ENCODE data around the gene CNTFR.

DNA sequence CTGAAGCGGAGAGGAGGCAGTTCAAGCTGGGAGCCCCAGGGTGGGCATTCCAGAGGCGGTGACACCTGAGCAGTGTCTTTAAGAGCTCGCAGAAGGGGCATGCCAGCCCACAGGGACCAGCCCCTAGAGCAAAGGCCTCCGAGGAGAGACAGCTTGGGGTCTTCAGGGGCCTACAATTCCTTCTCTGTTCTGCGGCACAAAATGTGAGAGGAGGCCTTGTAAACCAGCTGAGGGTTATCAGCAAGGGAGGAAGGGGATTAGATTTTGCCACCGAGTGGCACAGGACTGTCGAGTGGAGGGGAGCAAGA is 48.6 kb upstream of the CNTFR start:
- TF ChIP-seq CREB1 (IDR thresholded peaks at IDR 0.05), result no peak
- no peak for TF ChIP-seq TBP (IDR thresholded peaks at IDR 0.05; ENCODE audit: low read depth, low read length)
- TF ChIP-seq, protein P1, sequence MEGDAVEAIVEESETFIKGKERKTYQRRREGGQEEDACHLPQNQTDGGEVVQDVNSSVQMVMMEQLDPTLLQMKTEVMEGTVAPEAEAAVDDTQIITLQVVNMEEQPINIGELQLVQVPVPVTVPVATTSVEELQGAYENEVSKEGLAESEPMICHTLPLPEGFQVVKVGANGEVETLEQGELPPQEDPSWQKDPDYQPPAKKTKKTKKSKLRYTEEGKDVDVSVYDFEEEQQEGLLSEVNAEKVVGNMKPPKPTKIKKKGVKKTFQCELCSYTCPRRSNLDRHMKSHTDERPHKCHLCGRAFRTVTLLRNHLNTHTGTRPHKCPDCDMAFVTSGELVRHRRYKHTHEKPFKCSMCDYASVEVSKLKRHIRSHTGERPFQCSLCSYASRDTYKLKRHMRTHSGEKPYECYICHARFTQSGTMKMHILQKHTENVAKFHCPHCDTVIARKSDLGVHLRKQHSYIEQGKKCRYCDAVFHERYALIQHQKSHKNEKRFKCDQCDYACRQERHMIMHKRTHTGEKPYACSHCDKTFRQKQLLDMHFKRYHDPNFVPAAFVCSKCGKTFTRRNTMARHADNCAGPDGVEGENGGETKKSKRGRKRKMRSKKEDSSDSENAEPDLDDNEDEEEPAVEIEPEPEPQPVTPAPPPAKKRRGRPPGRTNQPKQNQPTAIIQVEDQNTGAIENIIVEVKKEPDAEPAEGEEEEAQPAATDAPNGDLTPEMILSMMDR (IDR thresholded peaks at IDR 0.05; ENCODE audit: control extremely low read depth in 1 of 3, insufficient read depth in 1 of 3, low read depth in 1 of 3, low read length in 3 of 3), result no peak
- TF ChIP-seq SIN3A (conservative IDR thresholded peaks at IDR 0.05 in 1 of 2, IDR thresholded peaks at IDR 0.05 in 1 of 2; ENCODE audit: low read depth in 1 of 2, low read length in 2 of 2), result no peak
- TF ChIP-seq GTF2F1 (IDR thresholded peaks at IDR 0.05; ENCODE audit: borderline replicate concordance, low read depth, low read length), result no peak
- no peak for TF ChIP-seq SIRT6 (IDR thresholded peaks at IDR 0.05; ENCODE audit: low read length)
- TF ChIP-seq, protein P2, sequence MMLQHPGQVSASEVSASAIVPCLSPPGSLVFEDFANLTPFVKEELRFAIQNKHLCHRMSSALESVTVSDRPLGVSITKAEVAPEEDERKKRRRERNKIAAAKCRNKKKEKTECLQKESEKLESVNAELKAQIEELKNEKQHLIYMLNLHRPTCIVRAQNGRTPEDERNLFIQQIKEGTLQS (IDR thresholded peaks at IDR 0.05; ENCODE audit: insufficient read depth, low read depth, low read length), result no peak

All from H1 (cell line).